HG03039 (cell line): ENCODE measurements around the gene SRD5A1.
A peak's percentile ranks its signal among the peaks of the same experiment; 100 is the strongest.

ENCODE experiments used
- ATAC-seq: cut with Tn5 transposase; IDR thresholded peaks from one replicate; pipeline ENCODE4 v1.9.1; 2021; ENCODE audit warnings: mild to moderate bottlenecking, moderate library complexity; ENCODE audit not compliant: unreplicated experiment

The SRD5A1 gene

GRCh38 chr5:6682239-6682638 is 49.0 kb downstream of the SRD5A1 start:
- no peak for ATAC-seq

GRCh38 chr5:6683241-6683640 is 50.0 kb downstream of the SRD5A1 start:
- ATAC-seq = no peak

GRCh38 chr5:6684075-6684474 is 50.8 kb downstream of the SRD5A1 start:
- no peak for ATAC-seq

- ATAC-seq = no peak
Observed at GRCh38 chr5:6686501-6686900, 53.3 kb downstream of the SRD5A1 start.

- ATAC-seq = no peak
Observed at GRCh38 chr5:6686915-6687409, 53.7 kb downstream of the SRD5A1 start.

- no peak for ATAC-seq
Observed at GRCh38 chr5:6687505-6687904, 54.3 kb downstream of the SRD5A1 start.

GRCh38 chr5:6692906-6693305 is 59.7 kb downstream of the SRD5A1 start:
- ATAC-seq = no peak

GRCh38 chr5:6698696-6699095 is 65.5 kb downstream of the SRD5A1 start:
- no peak for ATAC-seq

GRCh38 chr5:6699357-6699756 is 66.1 kb downstream of the SRD5A1 start:
- ATAC-seq = no peak

GRCh38 chr5:6700074-6700684 is 66.9 kb downstream of the SRD5A1 start:
- ATAC-seq = no peak

GRCh38 chr5:6700685-6701355 is 67.6 kb downstream of the SRD5A1 start:
- ATAC-seq = no peak

GRCh38 chr5:6701491-6701890 is 68.3 kb downstream of the SRD5A1 start:
- ATAC-seq = no peak

- no peak for ATAC-seq
Observed at GRCh38 chr5:6702633-6703032, 69.4 kb downstream of the SRD5A1 start.

- no peak for ATAC-seq
Observed at GRCh38 chr5:6703806-6704205, 70.6 kb downstream of the SRD5A1 start.

GRCh38 chr5:6704361-6704851 is 71.2 kb downstream of the SRD5A1 start:
- ATAC-seq = no peak

GRCh38 chr5:6705088-6705487 is 71.8 kb downstream of the SRD5A1 start:
- ATAC-seq = peak; percentile 66

- ATAC-seq = no peak
Observed at GRCh38 chr5:6705959-6706358, 72.7 kb downstream of the SRD5A1 start.

- ATAC-seq = no peak
Observed at GRCh38 chr5:6707852-6708251, 74.6 kb downstream of the SRD5A1 start.

GRCh38 chr5:6708814-6709213 is 75.6 kb downstream of the SRD5A1 start:
- no peak for ATAC-seq

- ATAC-seq = no peak
Observed at GRCh38 chr5:6710070-6710469, 76.8 kb downstream of the SRD5A1 start.

- ATAC-seq = no peak
Observed at GRCh38 chr5:6710551-6711318, 77.5 kb downstream of the SRD5A1 start.
